HepG2 (cell line): ENCODE results near the gene XAB2. TPM values are rescaled to one million over a fixed set of nuclear protein-coding genes. Genes with fewer than 3 reads are reported as not detected.
A peak's percentile ranks its signal among the peaks of the same experiment; 100 is the strongest.

Experiments
- ATAC-seq: fragments of 200-7000 bp; cut with Tn5 transposase; 3 replicates; pipeline ENCODE4 v1.9.1; 2020; ENCODE audit warnings: mild to moderate bottlenecking, moderate library complexity
- BruUV-seq: library from RNA; stranded (reverse); fragments of 400-500 nt; replicated peaks from 2 replicates; lab custom pipeline; 2021; lab: Mats Ljungman, UMichigan
- CTCF ChIA-PET: fragments of 300-600 bp; formaldehyde crosslinking; extraction: SDS; loops from one replicate; lab custom pipeline; 2021; ENCODE audit warnings: low total read pairs, inconsistent platforms, low intra/inter-chr PET ratio; lab: Yijun Ruan, JAX
- POLR2A ChIA-PET: fragments of 350-600 bp; sonication (Branson Sonifier 250); formaldehyde crosslinking; loops from one replicate; lab custom pipeline; 2020; ENCODE audit warnings: antibody characterized with exemption, inconsistent platforms; lab: Yijun Ruan, JAX
- DNase-seq: peaks from one replicate; pipeline ENCODE4 v3.0.0-alpha.2; 2015; ENCODE audit warnings: low spot score
- FAIRE-seq: peaks from 3 replicates; lab custom pipeline; 2011; peaks lifted over from hg19 to GRCh38; lab: Jason Lieb, UNC
- H2AFZ ChIP-seq: one replicate; pipeline ENCODE4 v1.6.1; 2011; ENCODE audit warnings: low read length, inconsistent platforms
- H3K27ac ChIP-seq: fragments of 300-600 bp; 3 replicates; pipeline ENCODE4 v1.8.0; 2011; ENCODE audit warnings: mixed run types, mild to moderate bottlenecking, mixed read lengths, low read length, inconsistent platforms; ENCODE audit not compliant: insufficient read depth; ENCODE audit errors: extremely low read length
- H3K27me3 ChIP-seq, 2 experiments: fragments of 200-600 bp in 1 of 2; 2 replicates in 1 of 2; 3 replicates in 1 of 2; pipeline versions ENCODE4 v1.6.0 to v1.8.0; 2011; ENCODE audit warnings: low read length in 2 of 2, mild to moderate bottlenecking in 2 of 2, moderate library complexity in 2 of 2, inconsistent platforms in 1 of 2; ENCODE audit not compliant: insufficient read depth in 2 of 2, control insufficient read depth in 1 of 2
- H3K36me3 ChIP-seq, 2 experiments: fragments of 200-600 bp in 1 of 2; replicated peaks in 1 of 2; 2 replicates in 1 of 2; 3 replicates in 1 of 2; pipeline versions ENCODE4 v1.5.1 to v1.8.0; 2011; ENCODE audit warnings: low read length in 2 of 2, inconsistent platforms in 1 of 2; ENCODE audit not compliant: insufficient read depth in 2 of 2, control insufficient read depth in 1 of 2
- H3K4me1 ChIP-seq: 2 replicates; pipeline ENCODE4 v1.5.1; 2012; ENCODE audit warnings: low read length, inconsistent platforms; ENCODE audit not compliant: insufficient read depth
- H3K4me2 ChIP-seq: 2 replicates; pipeline ENCODE4 v1.6.0; 2011; ENCODE audit warnings: low read depth, low read length, inconsistent platforms
- H3K4me3 ChIP-seq, 3 experiments: fragments of 200-600 bp in 1 of 3; sonication (generic), shearing (Covaris generic) in 1 of 3; replicated peaks in 1 of 3; 2 replicates each; pipeline ENCODE4 v1.5.1; 2011 to 2016; ENCODE audit warnings: low read length in 3 of 3, inconsistent platforms in 2 of 3, low read depth in 2 of 3, mild to moderate bottlenecking in 2 of 3, control low read depth in 1 of 3, mixed read lengths in 1 of 3; ENCODE audit not compliant: insufficient read depth in 1 of 3
- H3K79me2 ChIP-seq: one replicate; pipeline ENCODE4 v1.6.1; 2011; ENCODE audit warnings: low read length, inconsistent platforms; ENCODE audit not compliant: insufficient read depth
- H3K9ac ChIP-seq: 2 replicates; pipeline ENCODE4 v1.6.0; 2011; ENCODE audit warnings: mild to moderate bottlenecking, low read depth, low read length, inconsistent platforms; ENCODE audit not compliant: insufficient read depth
- H3K9me3 ChIP-seq: 2 replicates; pipeline ENCODE4 v1.5.1; 2012; ENCODE audit warnings: mild to moderate bottlenecking, low read length
- H4K20me1 ChIP-seq: 2 replicates; pipeline ENCODE4 v1.6.0; 2011; ENCODE audit warnings: inconsistent platforms, mild to moderate bottlenecking, low read length, moderate library complexity; ENCODE audit not compliant: insufficient read depth
- CTCF ChIP-seq: sonication (generic); formaldehyde crosslinking; IDR thresholded peaks from 2 replicates; pipeline ENCODE4 v1.5.0; 2020; ENCODE audit warnings: mild to moderate bottlenecking, missing genetic modification reagents, moderate library complexity
- NCOA5 ChIP-seq: sonication (generic); formaldehyde crosslinking; IDR thresholded peaks from 2 replicates; pipeline ENCODE4 v1.4.0; 2020; ENCODE audit warnings: missing genetic modification reagents
- RBFOX2 ChIP-seq: fragments of 200-400 bp; formaldehyde crosslinking; IDR thresholded peaks from 2 replicates; pipeline ENCODE4 v1.6.1; 2017; ENCODE audit warnings: low read depth, mild to moderate bottlenecking, low read length
- SMC3 ChIP-seq: IDR thresholded peaks from 2 replicates; pipeline ENCODE4 v1.6.1; 2011; ENCODE audit warnings: low read length, improper control_type of control experiment
- ZBTB33 ChIP-seq: sonication (generic); formaldehyde crosslinking; IDR thresholded peaks from 2 replicates; pipeline ENCODE4 v1.4.0; 2020; ENCODE audit warnings: missing genetic modification reagents
- ZNF256 ChIP-seq: sonication (generic); formaldehyde crosslinking; conservative IDR thresholded peaks from 2 replicates; pipeline ENCODE4 v1.4.0; 2020; ENCODE audit warnings: missing genetic modification reagents
- ZNF556 ChIP-seq: sonication (generic); formaldehyde crosslinking; IDR thresholded peaks from 2 replicates; pipeline ENCODE4 v1.4.0; 2020; ENCODE audit warnings: mild to moderate bottlenecking, missing genetic modification reagents, borderline replicate concordance
- WGBS: methylation state at CpG from one replicate; pipeline ENCODE4 v1.1.6; 2017; ENCODE audit warnings: low lambda C conversion rate; 5-methylcytosine and 5-hydroxymethylcytosine counted together
- in situ Hi-C: cut with HindIII; loops from 2 replicates; pipeline ENCODE4 v1.10.0; 2017; ENCODE audit warnings: low pct_unique_long_range_greater_than_20kb; ENCODE audit not compliant: extremely low pct_ligation_motif_present
- intact Hi-C: fragments of 100-400 bp; cut with micrococcal nuclease; formaldehyde crosslinking; loops from one replicate; pipeline ENCODE4 v1.10.0; 2022; ENCODE audit not compliant: unreplicated experiment
- polyA plus RNA-seq, 8 experiments: library from polyadenylated mRNA; depleted of rRNA in 3 of 8; stranded (reverse) in 7 of 8; unstranded in 1 of 8; fragments of >200 nt; fragmentation: Illumina TruSeq in 4 of 8; extraction: Trizol in 4 of 8; gene quantifications; 2 replicates each; pipeline versions ENCODE4 v1.2.1 to v1.2.3, GENCODE V29; 2011 to 2016; ENCODE audit warnings: low read depth in 4 of 8, missing spikeins in 1 of 8, mixed read lengths in 1 of 8; ENCODE audit not compliant: insufficient read depth in 1 of 8
- total RNA-seq, 5 experiments: library from RNA; depleted of rRNA; stranded (reverse); fragments of >200 nt; fragmentation: Illumina TruSeq; extraction: Trizol; gene quantifications; 2 replicates each; pipeline ENCODE4 v1.2.3, GENCODE V29; 2016; ENCODE audit warnings: low read depth in 1 of 5

The XAB2 gene
- total and polyA plus RNA-seq, 2 of the 13 experiments (the other 11 are each of a cell fraction or from before 2014, with no cell fraction given): 6.2 to 23.9 TPM

GRCh38 chr19:7641290-7642276 lies 12.2 kb upstream of the XAB2 start:
- Histone ChIP-seq H3K4me3 (no peak overlapping the region), H3K79me2 (peaks cover 7% of the 10 kb centered on the region), H3K36me3 (no peaks in the 10 kb centered on the region; a peak in 1 of 5 replicates), H4K20me1 (no peaks in the 10 kb centered on the region; the same call in 1 of the 2 replicates), H3K9ac (no peak overlapping the region), H3K9me3 (no peaks in the 10 kb centered on the region), H3K27me3 (no peaks in the 10 kb centered on the region; a peak in 1 of 5 replicates), H2AFZ (no peak overlapping the region), H3K4me1 (peaks cover 10% of the 10 kb centered on the region), H3K27ac (no peak overlapping the region), H3K4me2 (no peak overlapping the region)
- intact Hi-C loops (no loop called here), in situ Hi-C loops (no loop called here)
- ATAC-seq: no peak
- CTCF ChIA-PET: no interaction called here
- TF ChIP-seq ZBTB33 (CRISPR knock-in tag) (0 out of 2 replicates have a peak, but pooled peaks have one; percentile 7), ZNF256 (CRISPR knock-in tag) (no peak), CTCF (CRISPR knock-in tag) (peak; percentile 25; the same call in 1 of the 2 replicates), SMC3 (peak; percentile 2; the same call in 1 of the 2 replicates), ZNF556 (CRISPR knock-in tag) (no peak), NCOA5 (CRISPR knock-in tag) (no peak), RBFOX2 (peak; percentile 30)
- no TSS peak for BruUV-seq
- 89% methylated on average over 27 of the region's 43 CpGs for WGBS
- FAIRE-seq: no peak
- no peak for DNase-seq
- POLR2A ChIA-PET: interaction anchor here (1.0 to 1.2 kb wide), 2 partner anchors 11 to 46 kb away, joined by 4 to 5 read pairs; partner anchors contain the start of gene CAMSAP3
